NCI-H1092 treated with DMSO at 0.1 percent for 48 hours (cell line): ENCODE data around the gene LAMTOR4.
A peak's percentile ranks its signal among the peaks of the same experiment; 100 is the strongest.
"Not testable (repeated sequence)": the region's sequence is repeated elsewhere in the genome, so short reads cannot be mapped to it uniquely, and the experiment has no call there.

Experiments
- DNase-seq: peaks from one replicate; lab custom pipeline; 2025; lab: John Stamatoyannopoulos, UW

Gene LAMTOR4

DNA sequence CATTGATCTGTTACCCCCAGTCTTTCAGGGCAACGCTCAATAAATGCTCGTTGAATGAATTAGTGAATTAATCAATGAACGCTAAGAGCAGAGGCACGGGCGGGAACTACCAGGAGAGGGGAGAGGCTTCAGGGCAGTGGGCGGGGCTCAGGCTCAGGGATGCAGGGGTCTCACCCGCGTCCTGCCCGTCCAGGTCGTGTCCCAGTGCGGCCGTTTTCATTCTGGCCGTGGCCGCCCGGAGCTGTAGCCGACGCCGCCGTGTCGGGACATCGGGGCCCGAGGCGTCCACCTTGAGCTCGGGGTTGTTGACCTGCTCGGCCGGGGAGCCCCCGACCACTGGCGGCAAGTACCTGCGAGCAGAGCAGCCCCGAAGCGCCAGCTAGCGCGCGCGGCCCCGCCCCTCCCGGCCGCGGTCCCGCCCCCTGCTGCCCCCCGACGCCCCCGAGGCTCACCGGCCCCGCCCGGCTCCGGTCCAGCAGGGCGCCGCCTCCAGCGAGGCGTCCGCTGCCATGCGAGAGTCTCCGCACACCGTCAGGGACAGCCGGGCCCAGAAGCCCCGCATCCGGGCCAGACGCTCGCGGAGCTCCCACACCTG is 22.5 kb downstream of the LAMTOR4 start:
- no peak for DNase-seq

DNA sequence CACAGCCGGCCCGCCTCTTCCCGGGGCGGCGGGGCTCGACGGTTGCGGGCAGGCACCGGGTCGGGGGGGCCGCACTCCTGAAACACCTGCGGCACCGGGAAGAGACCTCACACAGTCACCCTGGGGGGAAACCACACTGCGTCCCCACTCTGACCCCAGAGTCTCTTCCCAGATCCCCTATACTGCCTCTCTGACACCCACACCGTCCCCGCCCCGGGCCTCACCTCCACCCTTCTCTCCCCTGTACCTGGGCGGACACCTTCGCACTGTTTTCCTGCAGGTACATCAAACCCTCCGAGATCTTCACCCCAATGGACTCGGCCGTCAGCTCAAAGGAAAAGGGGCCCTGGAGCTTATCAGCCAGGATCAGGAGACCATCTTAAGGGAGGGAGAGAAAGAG is 23.1 kb downstream of the LAMTOR4 start:
- no peak for DNase-seq

DNA sequence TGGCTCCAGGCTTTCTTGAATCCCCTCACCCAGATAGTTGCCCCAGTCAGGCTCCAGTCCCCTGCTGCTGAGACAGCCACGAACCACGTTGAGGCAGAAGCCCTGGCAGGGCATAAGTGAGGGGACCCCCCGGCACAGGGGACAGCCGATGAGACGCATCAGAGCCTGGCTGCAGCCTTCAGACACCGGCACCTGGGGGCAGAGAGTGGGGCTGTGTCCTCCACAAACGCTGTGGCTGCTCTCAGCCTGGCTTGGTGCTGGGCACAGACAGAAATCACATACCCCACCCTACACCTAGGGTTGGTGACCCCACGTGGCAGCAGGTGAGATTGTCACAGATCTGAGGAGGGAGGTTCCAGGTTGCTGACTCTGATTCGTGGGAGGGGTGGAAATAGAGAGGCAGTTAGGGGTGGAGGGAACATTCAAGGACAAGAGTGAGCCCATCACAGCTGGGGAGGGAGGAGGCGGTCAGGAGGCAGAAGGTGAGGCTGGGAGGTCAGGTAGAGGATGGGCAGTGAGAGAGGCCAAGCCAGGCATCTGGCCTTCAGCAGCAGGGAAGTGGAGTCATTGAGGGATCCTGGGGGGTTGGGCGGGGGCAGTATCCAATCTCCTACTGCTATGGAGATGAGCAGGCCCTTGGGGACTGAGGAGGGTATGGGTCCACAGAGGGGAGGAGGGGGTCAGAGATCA is 25.2 kb downstream of the LAMTOR4 start:
- no peak for DNase-seq

DNA sequence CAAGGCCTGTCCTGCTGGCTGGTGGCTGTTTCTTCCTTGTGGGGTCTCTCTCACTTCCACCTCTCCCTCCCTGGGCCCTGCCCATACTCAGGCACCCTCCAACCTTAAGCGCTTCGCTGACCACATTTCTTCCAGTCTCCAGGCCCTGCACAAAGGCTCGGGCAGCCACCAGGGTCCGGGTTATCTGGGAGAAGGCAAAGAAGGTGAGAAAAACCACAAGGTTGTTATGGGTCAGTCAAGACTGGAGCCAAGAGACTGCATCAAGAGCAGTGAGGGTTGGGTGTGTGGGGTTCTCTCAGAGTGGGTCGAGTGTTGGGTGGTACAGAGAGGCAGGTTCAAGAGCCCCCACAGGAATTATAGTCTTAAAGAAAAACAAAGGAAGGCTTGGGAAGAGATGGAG is 25.9 kb downstream of the LAMTOR4 start:
- DNase-seq: no peak

DNA sequence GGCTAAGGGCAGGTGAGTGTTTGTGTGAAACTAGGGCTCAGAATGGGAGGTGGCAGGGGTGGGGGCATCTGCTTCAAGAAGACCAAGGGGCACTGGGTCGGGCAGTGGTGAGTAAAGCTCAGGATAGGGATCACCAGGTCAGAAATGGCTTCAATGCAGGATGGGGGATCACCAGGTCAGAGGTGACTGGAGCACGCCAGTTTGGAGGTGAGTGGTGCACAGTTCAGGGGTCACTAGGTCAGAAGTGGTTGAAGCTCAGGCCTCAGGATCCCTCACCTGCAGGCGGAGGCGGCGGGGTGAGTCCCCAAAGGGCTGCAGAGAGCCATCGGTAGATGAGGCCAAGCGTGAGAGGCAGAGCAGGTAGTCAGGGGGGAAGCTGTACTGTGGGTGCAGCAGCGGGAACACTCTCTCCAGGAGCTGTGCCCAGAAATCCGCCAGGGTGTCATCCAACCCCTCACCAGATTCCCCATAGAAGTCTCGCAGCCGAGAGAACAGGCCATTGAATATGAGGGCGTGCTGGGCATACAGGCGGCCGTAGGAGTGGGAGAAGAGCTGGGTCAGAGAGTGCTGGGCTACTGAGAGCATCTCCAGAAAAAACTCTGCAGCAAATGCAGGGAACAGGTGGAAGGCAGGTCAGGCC is 26.7 kb downstream of the LAMTOR4 start:
- no peak for DNase-seq

DNA sequence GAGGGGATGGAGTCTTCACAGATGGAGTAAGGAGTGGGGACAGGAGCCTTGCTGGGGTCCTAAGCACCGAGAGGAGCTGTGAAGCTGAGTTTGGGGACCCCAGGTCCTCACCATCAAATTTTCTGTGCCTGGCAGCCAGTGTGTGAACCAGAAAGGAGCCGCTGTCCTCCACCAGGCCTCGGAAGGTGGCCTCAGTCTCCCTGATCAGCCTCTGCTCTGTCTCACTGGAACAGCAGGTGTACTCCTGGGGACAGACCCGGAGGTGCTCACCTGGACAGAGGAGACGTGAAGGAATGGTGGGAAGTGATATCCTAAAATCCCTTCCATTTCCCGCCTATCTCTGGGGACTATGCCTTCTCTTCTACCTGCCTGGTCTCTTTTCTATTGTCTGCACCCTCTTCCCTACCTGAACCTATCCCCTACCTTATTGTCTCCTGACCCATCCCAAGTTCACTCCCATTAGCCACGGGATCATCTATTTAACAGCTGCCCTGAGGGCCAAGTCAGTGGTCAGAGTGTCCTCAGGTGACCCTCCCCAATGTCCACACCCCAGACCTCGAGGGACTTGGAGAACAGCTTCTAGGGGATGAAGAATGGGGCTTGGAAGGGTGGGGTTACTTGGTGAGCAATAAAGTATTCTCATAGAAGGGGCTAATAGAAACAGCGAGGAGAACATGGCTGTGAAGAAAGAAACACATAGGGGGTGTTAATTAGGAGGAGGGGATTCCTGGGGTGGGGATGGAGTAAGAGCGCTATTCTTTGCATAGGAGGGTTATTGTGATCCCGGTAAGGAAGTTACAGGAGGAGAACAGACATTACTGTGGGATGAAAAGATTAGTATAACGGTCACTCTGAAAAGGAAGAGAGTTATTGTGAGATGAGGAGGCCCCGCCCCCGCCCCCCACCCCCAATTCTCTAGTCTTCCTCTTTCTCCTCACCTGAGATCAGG is 27.7 kb downstream of the LAMTOR4 start:
- DNase-seq: no peak

DNA sequence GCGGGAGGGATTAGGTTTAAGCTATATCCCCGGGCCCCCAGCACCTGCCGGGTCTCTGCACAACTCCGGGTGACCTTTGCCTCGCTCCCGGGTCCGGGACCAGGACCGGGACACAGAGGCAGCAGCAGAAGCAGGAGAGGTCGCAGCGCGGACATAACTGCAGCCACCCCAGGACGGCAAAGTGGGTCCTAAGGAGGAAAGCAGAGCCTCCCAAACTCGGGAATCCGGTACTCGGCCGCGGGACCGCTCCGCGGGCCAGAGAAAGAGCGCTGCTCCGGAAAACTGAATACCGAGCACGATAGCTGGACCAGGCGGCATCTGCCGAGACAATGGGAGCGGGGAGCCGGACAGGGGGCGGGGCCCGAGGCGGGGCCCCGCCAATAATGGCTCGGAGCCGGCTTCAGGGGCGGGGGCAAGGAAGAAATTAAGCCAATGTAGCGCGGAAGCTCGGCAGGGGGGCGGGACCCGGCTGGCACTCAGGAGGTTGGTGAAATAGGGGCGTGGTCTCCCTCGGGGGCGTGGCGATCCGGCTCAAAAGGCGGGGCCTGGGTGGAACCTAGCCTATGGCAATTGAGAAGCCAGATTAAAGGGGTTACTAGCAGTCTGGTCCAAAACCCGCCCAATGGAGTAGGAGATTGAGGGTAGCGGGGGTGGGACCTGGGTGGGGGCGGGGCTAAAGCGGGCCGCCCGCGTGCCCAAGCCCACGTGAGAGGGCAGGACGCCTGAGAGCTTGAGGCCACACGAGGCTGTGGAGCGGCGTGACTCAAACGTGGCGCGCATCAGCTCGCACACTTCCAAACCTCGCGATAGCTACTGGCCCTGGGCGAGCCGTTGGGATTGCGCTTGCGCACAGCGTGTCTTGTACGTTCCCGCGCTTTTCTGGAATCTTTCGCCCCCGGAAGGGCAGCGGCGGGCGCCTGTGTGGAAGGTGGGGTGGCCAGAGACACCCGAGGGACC is 28.6 kb downstream of the LAMTOR4 start, which contains the start of the genes GPC2 and STAG3:
TSS of gene GPC2 (minus strand) at position 337 of the 957 bp plus-strand sequence. CDS start at position 155, 182 bp downstream.
TSS of gene STAG3 (plus strand) at position 874 of the 957 bp plus-strand sequence. CDS start 2,639 bp downstream, outside the sequence.
- peak; percentile 98 for DNase-seq

DNA sequence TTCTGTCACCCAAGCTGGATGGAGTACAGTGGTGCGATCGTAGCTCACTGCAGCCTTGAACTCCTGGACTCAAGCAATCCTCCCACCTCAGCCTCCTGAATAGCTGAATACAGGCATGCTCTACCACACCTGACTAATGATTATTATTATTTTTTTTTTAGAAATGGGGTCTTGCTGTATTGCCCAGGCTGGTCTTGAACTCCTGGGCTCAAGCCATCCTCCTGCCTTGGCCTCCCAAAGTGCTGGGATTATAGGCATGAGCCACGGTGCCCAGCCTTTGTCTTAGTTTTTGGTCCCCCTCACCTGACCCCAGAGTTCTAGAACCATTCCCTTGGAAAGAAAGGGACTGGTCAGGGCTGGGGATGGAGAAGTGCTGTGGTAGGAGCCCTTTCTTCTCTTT is 31.4 kb downstream of the LAMTOR4 start:
- not testable (repeated sequence) for DNase-seq

DNA sequence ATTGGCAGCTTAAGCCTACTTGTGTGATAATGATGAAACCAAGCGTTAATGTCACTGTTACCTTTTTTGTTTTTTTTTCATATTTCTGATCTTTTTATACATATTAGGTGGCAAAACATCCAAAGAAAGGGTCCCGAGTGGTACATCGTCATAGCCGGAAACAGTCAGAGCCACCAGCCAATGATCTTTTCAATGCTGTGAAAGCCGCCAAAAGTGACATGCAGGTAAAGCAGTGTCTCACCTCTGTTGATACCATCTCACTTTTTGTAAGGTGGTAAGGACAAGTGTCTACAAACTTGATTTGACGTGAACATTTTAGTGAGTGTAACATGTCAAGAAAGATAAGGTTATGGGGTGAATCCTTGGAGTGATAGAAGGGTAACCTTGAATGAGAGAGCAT is 33.9 kb downstream of the LAMTOR4 start:
- DNase-seq: not testable (repeated sequence)

DNA sequence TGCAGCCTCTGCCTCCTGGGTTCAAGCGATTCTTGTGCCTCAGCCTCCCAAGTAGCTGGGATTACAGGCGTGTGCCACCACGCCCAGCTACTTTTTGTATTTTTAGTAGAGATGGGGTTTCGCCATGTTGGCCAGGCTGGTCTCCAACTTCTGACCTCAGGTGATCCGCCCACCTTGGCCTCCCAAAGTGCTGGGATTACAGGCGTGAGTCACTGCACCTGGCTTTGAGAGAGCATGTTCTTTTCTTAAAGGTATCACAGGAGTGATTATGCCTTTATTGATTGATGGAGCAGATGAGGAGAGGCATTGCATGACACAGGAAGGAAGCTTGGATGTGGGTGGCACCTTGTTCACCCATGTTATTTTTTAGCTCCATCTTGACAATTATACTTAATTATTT is 34.4 kb downstream of the LAMTOR4 start:
- not testable (repeated sequence) for DNase-seq

DNA sequence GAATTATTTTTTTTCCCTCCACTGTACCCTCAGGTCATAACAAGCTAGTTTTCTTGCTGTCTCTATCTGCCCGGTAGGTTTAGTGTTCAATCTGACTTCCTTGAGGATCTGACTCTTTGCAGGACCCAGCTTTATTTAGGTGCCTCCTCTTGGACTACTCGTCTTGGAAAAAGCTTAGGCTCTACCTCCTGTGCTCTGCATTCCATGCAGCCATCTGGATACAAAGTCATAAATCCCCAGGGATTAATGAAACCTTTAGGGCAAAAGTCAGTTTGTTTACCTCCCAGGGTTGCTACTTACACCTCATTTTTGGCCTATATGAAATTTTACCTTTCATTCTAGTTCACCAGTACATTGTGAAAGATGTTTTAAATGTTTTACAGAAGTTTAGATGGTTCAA is 37.0 kb downstream of the LAMTOR4 start:
- DNase-seq: no peak

DNA sequence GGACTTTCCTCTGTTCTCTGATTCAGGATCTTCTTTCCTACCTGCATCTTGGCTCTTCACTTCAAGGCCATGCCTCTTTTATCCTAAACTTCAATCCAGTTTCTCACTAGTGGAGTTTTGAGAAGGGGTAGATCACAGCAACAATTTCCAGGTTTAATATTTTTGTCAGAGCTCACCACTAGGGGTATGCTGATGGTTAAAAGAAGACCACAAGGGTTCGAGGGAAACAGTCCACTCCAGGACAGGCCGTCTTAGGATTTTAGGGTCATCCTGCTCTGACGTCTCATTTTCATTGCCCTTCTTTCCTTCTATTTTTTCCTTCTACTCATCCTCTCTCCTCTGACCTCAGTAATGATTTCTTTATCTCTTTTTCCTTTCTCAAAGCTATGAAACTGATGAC is 40.3 kb downstream of the LAMTOR4 start:
- DNase-seq: no peak

DNA sequence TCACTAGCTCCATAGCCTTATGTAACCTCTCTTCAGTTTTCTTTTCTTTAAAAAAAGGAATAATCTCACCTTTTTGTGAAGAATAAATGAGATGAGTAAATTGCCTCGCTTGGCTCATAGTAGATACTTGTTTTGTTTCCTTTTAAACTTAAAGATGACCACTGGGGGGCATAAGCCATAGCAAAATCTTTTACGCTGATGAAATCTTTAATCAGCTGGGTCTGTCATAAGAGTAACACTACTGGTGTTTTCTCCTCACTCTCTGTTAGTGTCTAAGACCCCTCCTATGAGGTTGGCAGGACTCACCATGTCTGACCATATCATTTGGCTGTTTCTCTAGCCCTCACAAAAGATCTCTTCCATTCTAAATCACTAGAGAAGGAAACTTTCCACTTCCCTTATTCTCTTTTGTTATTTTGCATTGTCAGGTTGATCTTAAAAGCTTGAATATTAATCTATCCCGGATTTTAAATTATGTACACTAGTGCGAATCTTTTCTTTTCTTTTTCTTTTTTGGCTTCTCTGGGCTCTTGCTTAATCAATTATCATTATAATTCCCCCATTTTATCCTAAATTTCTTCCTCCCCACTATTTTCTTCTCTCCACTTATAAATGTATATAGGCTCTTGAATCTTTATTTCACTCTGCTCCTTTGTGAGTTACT is 41.5 kb downstream of the LAMTOR4 start:
- no peak for DNase-seq

DNA sequence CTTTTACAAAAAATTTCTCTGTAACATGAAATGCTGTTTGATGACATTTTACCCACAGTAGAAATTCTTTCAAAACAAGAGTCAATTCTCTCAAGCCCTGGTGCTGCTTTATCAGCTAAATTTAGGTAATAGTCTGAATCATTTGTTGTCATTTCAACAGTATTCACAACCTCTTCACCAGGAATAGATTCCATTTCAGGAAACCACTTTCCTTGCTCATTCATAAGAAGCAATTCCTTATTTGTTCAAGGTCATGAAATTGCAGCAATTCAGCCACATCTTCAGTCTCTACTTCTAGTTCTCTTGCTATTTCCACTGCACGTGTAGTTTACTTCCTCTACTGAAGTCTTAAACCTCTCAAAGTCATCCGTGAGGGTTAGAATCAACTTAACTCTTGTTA is 43.1 kb downstream of the LAMTOR4 start:
- DNase-seq: no peak

DNA sequence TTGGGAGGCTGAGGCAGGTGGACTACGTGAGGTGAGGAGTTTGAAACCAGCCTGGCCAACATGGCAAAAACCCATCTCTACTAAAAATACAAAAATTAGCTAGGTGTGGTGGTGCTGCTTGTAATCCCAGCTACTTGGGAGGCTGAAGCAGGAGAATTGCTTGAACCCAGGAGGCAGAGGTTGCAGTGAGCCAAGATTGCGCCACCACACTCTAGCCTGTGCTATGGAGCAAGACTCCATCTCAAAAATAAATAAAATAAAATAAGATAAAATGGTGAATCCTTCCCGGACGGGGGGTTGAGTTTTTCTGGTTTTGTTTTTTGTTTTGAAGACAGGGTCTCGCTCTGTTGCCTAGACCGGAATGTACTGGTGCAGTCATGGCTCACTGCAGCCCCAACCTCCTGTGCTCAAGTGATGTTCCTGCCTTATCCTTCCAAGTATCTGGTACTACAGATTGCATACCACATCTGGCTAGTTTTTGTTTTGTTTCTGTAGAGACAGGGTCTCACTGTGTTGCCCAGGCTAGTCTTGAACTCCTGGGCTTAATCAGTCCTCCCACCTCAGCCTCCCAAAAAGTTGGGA is 43.7 kb downstream of the LAMTOR4 start:
- not testable (repeated sequence) for DNase-seq

DNA sequence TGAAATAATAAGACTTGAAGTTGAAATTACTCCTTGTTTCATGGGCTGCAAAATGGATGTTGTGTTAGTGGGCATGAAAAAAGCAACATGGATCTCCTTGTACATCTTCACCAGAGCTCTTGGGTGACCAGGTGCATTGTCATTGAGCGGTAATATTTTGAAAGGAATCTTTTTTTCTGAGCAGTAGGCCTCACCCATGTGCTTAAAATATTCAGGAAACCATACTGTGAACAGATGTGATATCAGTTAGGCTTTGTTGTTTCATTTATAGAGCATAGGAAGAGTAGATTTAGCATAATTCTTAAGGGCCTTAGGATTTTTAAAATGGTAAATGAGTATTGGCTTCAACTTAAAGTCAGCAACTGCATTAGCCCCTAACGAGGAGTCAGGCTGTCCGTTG is 44.3 kb downstream of the LAMTOR4 start:
- no peak for DNase-seq

DNA sequence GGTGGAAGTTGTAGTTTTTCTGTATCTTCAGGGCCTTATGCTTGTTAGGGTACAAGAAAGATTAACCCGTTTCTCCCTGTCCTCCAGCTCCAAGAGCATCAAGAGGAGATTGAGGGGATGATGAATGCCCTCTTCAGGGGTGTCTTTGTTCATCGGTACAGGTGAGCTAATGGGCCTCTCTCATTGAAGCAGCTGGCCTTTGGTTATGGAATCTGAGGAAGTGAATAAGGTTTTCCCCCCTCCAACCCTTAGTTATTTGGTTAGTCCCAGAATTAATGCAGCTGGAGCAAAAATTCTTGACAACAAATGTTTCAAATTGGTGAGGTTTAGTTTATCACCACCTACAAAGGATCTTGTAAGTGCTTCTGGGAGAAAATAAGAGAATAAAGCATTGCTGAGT is 46.5 kb downstream of the LAMTOR4 start:
- DNase-seq: no peak

DNA sequence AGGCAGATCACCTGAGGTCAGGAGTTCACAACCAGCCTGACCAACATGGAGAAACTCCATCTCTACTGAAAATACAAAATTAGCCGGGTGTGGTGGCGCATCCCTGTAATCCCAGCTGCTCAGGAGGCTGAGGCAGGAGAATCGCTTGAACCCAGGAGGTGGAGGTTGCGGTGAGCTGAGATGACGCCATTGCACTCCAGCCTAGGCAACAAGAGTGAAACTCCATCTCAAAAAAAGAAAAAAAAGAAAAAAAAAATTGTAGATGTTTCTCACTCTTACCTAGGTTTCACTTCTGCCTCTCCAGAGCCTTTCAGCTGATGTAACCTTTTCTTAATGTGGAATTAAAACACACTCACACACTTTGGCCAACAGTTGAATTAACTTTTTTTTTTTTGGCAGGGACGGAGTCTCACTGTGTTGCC is 47.2 kb downstream of the LAMTOR4 start:
- not testable (repeated sequence) for DNase-seq

DNA sequence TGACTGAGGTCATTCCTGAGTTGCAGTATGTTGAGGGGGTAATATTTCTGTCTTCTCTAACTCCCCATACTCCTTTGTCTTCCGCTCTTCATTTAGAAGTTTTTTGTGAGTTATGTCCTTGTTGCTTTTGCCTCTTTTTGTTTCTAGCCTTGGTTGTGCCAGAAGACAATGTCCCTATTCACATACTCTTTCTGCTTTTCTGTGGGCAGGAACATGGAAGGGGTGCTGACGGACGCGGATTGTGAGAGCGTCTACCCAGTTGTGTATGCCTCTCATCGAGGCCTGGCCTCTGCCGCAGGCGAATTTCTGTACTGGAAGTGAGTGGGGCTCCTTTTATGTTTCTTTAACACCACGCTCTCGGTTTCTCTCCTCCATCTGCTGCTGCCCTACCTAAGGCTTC is 49.5 kb downstream of the LAMTOR4 start:
- no peak for DNase-seq

DNA sequence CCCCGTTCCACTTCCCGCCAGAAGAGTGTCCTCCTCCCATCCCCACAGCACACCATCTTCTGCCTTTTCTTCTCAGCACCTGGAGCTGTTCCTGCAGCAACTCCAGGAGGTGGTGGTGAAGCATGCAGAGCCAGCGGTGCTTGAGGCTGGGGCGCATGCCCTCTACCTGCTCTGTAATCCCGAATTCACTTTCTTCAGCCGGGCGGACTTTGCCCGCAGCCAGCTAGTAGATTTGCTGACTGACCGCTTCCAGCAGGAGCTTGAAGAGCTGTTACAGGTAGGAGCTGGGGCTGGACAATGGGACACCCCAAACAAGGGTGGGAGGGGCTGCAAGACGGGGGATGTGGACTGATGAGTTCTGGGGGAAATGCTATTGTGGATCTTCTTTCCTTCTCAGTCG is 52.0 kb downstream of the LAMTOR4 start:
- DNase-seq: no peak
